Mesothelial cell of epicardium (in vitro differentiated cells): ENCODE data around the gene TRAF2. TPM values are rescaled to one million over a fixed set of nuclear protein-coding genes. Genes with fewer than 3 reads are reported as not detected.

Source experiments
- DNase-seq, 2 experiments: peaks; one replicate each; pipeline ENCODE4 v3.0.0; 2021; ENCODE audit warnings: low spot score in 2 of 2; ENCODE audit not compliant: unreplicated experiment in 2 of 2
- H3K27ac Mint-ChIP-seq: 2 replicates; pipeline ENCODE4 v1.8.0; 2021; ENCODE audit warnings: mixed read lengths
- H3K27me3 Mint-ChIP-seq: 2 replicates; pipeline ENCODE4 v1.8.0; 2021; ENCODE audit warnings: low read depth, mixed read lengths
- H3K36me3 Mint-ChIP-seq: 2 replicates; pipeline ENCODE4 v1.8.0; 2021; ENCODE audit warnings: mixed read lengths
- H3K4me1 Mint-ChIP-seq: 2 replicates; pipeline ENCODE4 v1.8.0; 2021; ENCODE audit warnings: mixed read lengths
- H3K4me3 Mint-ChIP-seq: 2 replicates; pipeline ENCODE4 v1.8.0; 2021; ENCODE audit warnings: mild to moderate bottlenecking, moderate library complexity, mixed read lengths
- H3K9me3 Mint-ChIP-seq: 2 replicates; pipeline ENCODE4 v1.8.0; 2021; ENCODE audit warnings: mixed read lengths
- total RNA-seq: library from RNA; stranded (reverse); gene quantifications from 3 replicates; pipeline ENCODE4 v1.2.1, GENCODE V29; 2021
- TF ChIP-seq, protein P1 (sequence below): fragments of 200-600 bp; sonication (generic); IDR thresholded peaks from one replicate; pipeline ENCODE4 v1.5.0; 2021; ENCODE audit warnings: antibody characterized with exemption; ENCODE audit not compliant: unreplicated experiment

The TRAF2 gene
- total RNA-seq, 1 donor from 2014 or later = 17.4 TPM

DNA sequence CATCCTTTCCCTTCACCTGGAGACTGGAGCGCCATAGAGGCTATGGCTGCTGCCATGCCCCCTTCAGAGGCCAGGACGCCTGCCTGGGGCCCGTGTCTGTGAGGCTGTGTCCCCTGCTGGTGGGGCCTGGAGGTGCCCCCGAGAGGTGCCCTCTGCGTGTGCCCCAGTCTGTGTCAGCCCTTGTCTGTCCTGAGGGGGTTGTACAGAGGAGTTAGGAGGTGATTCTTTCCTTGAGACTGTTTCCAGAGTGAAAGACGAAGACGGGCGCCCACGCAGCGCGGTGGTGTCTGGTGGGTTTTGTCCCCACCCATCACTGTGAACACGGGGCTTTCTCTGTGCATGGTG, 24.6 kb downstream of the TRAF2 start:
- TF ChIP-seq, protein P1, sequence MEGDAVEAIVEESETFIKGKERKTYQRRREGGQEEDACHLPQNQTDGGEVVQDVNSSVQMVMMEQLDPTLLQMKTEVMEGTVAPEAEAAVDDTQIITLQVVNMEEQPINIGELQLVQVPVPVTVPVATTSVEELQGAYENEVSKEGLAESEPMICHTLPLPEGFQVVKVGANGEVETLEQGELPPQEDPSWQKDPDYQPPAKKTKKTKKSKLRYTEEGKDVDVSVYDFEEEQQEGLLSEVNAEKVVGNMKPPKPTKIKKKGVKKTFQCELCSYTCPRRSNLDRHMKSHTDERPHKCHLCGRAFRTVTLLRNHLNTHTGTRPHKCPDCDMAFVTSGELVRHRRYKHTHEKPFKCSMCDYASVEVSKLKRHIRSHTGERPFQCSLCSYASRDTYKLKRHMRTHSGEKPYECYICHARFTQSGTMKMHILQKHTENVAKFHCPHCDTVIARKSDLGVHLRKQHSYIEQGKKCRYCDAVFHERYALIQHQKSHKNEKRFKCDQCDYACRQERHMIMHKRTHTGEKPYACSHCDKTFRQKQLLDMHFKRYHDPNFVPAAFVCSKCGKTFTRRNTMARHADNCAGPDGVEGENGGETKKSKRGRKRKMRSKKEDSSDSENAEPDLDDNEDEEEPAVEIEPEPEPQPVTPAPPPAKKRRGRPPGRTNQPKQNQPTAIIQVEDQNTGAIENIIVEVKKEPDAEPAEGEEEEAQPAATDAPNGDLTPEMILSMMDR = no peak
- Mint-ChIP-seq H3K4me1 (no peaks in the 10 kb centered on the region), H3K27ac (no peak overlapping the region), H3K27me3 (no peaks in the 10 kb centered on the region), H3K4me3 (no peak overlapping the region), H3K36me3 (peaks cover 19% of the 10 kb centered on the region), H3K9me3 (no peaks in the 10 kb centered on the region)
- no peak for DNase-seq

DNA sequence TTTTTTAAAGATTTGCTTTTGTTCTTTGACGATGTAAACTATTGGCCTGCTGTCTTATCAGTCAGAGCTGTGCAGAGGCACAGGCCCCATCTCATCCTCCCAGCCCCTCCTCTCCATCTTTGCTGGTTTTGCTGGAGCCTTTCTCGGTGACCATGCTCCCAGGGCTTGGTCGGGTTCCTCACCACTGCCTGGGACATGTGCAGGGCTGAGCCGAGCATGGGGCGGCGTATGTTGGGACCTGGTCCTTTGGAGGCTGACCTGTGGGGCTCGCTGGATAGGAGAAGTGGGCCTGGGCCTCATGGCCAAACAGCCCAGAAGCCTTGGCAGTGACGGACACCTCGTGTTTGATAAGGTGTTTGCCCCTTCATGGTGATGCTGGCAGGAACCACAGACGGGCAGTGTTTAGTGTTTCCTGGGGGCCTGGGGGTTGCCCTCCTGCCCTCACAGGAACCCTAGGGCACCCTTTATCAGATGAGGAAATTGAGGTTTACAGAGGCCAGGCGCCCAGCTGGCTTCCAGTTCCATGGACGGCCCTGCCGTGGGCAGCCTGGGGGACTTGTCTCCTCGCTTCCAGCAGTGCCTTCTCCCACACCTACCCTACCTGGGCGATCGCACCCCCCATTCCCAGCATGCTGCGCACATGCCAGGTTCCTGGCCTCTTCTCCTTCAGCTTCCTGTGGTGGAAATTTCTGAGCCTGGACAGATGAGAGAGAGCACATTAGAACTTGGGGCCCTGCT, 27.6 kb downstream of the TRAF2 start:
- TF ChIP-seq, protein P1 = no peak
- Mint-ChIP-seq H3K9me3 (no peaks in the 10 kb centered on the region), H3K27ac (no peak overlapping the region), H3K4me3 (no peak overlapping the region), H3K36me3 (peaks cover 14% of the 10 kb centered on the region), H3K4me1 (no peaks in the 10 kb centered on the region), H3K27me3 (no peaks in the 10 kb centered on the region)
- no peak for DNase-seq

DNA sequence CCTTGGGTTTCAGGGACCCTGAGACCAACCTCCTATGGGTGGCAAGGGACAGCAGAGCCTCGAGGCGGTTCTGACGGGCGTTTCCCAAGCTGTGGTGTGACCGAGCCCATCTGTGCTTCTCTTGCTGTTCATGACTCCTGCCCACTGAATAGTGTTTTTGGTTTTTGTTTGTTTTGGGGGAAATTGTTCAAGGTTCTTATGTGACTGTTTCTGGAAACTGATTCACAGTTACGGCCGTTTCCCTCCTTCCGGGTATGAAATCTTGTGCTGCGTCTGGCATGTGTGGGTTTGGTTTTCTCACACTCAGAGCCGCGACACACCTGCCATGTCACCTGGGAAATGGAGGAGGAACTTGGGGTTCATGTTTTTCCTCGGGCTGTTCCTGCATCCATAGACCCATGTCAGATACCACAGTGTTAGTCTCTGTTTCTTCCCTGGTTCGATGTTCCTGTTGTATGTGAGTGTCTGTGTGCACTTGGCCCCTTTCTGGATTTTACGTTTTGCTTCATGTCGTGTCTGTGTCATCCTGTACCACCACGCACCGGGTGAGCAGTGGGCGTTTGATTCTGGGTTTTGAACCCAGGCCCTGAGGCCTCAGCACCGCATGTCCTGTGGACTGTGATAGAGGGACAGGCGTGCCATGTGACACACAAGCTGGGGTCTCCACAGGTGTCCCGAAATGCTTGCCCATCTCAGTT, 29.5 kb downstream of the TRAF2 start:
- Mint-ChIP-seq H3K27ac (no peak overlapping the region), H3K9me3 (no peaks in the 10 kb centered on the region), H3K4me1 (no peaks in the 10 kb centered on the region), H3K27me3 (no peaks in the 10 kb centered on the region), H3K36me3 (peaks cover 16% of the 10 kb centered on the region), H3K4me3 (no peak overlapping the region)
- TF ChIP-seq, protein P1 = no peak
- no peak for DNase-seq

DNA sequence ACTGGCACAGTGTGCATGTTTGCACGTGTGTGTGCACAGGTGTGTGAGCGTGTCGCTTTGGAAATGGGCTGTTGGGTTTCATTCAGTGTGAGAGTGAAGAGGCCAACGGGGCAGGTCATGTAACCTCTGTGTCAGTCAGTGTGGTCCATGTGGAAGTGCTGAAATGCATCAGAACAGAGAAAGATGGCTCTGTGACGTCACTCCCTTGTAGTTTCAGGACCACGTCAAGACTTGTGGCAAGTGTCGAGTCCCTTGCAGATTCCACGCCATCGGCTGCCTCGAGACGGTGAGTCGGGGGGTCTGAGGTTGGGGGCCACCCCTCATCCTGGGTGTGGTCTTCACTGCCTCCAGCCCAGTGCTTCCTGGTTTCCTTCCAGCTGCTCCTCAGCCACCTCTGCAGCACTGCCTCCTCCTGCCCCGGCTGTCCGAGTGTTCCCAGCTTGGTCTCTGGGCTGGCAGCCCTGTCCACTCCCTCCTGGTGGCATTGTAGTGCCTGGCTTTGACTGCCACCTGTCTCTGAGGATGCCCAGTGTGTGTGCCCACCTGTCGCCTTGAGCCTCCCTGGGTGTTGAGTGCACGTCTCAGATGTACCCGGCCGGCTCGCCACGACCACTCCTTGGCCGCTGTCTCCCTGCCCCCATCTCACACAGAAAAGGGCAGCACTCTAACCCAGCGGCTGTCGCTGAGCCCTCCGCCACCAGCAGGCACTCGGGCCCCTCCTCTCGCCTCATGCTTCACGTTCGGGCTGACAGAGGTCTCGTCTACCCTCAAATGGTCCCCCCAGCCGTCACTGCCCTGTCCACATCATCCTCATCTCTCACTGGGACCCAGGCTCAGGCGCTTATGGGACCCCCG, 30.2 kb downstream of the TRAF2 start:
- H3K4me1 Mint-ChIP-seq = no peaks in the 10 kb centered on the region
- no peaks in the 10 kb centered on the region for H3K9me3 Mint-ChIP-seq
- no peak overlapping the region for H3K27ac Mint-ChIP-seq
- TF ChIP-seq, protein P1 = no peak
- H3K27me3 Mint-ChIP-seq = no peaks in the 10 kb centered on the region
- no peak for DNase-seq
- no peak overlapping the region for H3K4me3 Mint-ChIP-seq
- peaks cover 15% of the 10 kb centered on the region for H3K36me3 Mint-ChIP-seq

DNA sequence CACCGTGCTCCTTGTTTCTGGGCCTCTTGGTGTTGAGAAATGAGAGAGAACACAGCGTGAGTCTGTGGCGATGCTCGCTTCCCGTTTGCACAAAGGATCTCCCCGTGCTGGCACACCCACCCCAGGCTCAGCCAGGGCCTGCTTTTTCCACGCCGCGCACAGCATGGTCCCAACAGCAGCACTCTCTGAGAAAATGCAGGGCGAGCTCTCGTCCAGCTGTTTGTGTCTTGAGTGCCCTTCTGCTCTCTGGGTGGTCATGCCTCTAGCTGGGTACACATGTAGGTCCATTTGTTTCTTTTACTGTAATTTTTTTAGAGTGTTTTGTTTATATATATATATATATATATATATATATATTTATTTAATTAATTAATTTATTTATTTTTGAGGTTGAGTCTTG, 31.6 kb downstream of the TRAF2 start:
- TF ChIP-seq, protein P1 = no peak
- no peak for DNase-seq
- H3K27ac Mint-ChIP-seq = no peak overlapping the region
- H3K4me3 Mint-ChIP-seq = no peak overlapping the region
- H3K27me3 Mint-ChIP-seq = no peaks in the 10 kb centered on the region
- H3K36me3 Mint-ChIP-seq = peaks cover 17% of the 10 kb centered on the region
- H3K4me1 Mint-ChIP-seq = no peaks in the 10 kb centered on the region
- H3K9me3 Mint-ChIP-seq = no peaks in the 10 kb centered on the region
